Uterus (tissue), 2 donors: Measurements from ENCODE around the gene P2RX5.

Experiments used
- POLR2A ChIP-seq, 2 donors: fragments of 450-650 bp; IDR thresholded peaks; one replicate each; pipeline ENCODE4 v1.6.1; 2016; ENCODE audit warnings: antibody characterized with exemption in 2 of 2, mild to moderate bottlenecking in 1 of 2, moderate library complexity in 1 of 2
- TF ChIP-seq, protein P1 (sequence below), 4 experiments: fragments of 200-600 bp in 2 of 4; fragments of 450-650 bp in 2 of 4; sonication (generic) in 2 of 4; IDR thresholded peaks; one replicate each; pipeline ENCODE4 v1.5.1; 2016 to 2019; ENCODE audit warnings: antibody characterized with exemption in 4 of 4, mild to moderate bottlenecking in 2 of 4, moderate library complexity in 1 of 4

DNA sequence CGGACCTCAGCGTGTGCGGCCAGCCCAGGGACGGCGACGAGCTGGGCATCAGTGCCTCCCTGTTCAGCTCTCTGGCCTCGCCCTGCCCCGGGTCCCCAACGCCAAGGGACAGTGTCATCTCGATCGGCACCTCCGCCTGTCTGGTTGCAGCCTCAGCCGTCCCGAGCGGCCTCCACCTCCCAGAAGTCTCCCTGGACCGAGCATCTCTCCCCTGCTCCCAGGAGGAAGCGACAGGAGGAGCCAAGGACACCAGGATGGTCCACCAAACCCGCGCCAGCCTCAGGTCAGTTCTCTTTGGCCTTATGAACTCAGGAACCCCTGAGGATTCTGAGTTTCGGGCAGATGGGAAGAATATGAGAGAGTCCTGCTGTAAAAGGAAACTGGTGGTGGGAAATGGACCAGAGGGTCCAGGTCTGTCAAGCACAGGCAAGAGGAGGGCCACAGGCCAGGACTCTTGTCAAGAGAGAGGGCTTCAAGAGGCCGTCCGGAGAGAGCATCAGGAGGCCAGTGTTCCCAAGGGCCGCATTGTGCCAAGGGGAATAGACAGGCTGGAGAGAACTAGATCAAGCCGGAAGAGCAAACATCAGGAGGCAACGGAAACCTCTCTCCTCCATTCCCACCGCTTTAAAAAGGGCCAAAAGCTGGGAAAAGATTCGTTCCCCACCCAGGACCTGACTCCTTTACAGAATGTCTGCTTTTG is 28.6 kb upstream of the P2RX5 start:
- TF ChIP-seq, protein P1, sequence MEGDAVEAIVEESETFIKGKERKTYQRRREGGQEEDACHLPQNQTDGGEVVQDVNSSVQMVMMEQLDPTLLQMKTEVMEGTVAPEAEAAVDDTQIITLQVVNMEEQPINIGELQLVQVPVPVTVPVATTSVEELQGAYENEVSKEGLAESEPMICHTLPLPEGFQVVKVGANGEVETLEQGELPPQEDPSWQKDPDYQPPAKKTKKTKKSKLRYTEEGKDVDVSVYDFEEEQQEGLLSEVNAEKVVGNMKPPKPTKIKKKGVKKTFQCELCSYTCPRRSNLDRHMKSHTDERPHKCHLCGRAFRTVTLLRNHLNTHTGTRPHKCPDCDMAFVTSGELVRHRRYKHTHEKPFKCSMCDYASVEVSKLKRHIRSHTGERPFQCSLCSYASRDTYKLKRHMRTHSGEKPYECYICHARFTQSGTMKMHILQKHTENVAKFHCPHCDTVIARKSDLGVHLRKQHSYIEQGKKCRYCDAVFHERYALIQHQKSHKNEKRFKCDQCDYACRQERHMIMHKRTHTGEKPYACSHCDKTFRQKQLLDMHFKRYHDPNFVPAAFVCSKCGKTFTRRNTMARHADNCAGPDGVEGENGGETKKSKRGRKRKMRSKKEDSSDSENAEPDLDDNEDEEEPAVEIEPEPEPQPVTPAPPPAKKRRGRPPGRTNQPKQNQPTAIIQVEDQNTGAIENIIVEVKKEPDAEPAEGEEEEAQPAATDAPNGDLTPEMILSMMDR (IDR thresholded peaks at IDR 0.05): no peak
- TF ChIP-seq POLR2A (IDR thresholded peaks at IDR 0.05): no peak
